Fibroblast of skin of left biceps (primary cell): ENCODE results near the gene PRSS56.

ENCODE experiments used
- DNase-seq, 2 experiments: peaks; one replicate each; pipeline ENCODE4 v3.0.0-alpha.2; 2013; ENCODE audit warnings: low read depth in 2 of 2

PRSS56 gene

GRCh38 chr2:232502511-232502910, 17.7 kb upstream of the PRSS56 start:
- no peak for DNase-seq

GRCh38 chr2:232502911-232503808, 17.0 kb upstream of the PRSS56 start:
- no peak for DNase-seq

GRCh38 chr2:232503809-232504323, 16.3 kb upstream of the PRSS56 start:
- no peak for DNase-seq

- DNase-seq = no peak
Observed at GRCh38 chr2:232504438-232504837, 15.8 kb upstream of the PRSS56 start.

- DNase-seq = no peak
Observed at GRCh38 chr2:232505856-232506255, 14.3 kb upstream of the PRSS56 start.

- no peak for DNase-seq
Observed at GRCh38 chr2:232506709-232507108, 13.5 kb upstream of the PRSS56 start.

GRCh38 chr2:232508251-232508650, 11.9 kb upstream of the PRSS56 start:
- no peak for DNase-seq

- no peak for DNase-seq
Observed at GRCh38 chr2:232511336-232511890, 8.8 kb upstream of the PRSS56 start.

GRCh38 chr2:232512602-232513001, 7.6 kb upstream of the PRSS56 start:
- no peak for DNase-seq

- no peak for DNase-seq
Observed at GRCh38 chr2:232513353-232513752, 6.8 kb upstream of the PRSS56 start.

GRCh38 chr2:232515639-232516038, 4.5 kb upstream of the PRSS56 start:
- no peak for DNase-seq

GRCh38 chr2:232516551-232516950, 3.6 kb upstream of the PRSS56 start:
- DNase-seq = no peak

- no peak for DNase-seq
Observed at GRCh38 chr2:232518844-232519243, 1.3 kb upstream of the PRSS56 start.

- no peak for DNase-seq
Observed at GRCh38 chr2:232520489-232520888, 301 bp downstream of the PRSS56 start.

- DNase-seq = no peak
Observed at GRCh38 chr2:232521098-232521497, 910 bp downstream of the PRSS56 start.

GRCh38 chr2:232521959-232522622, 1.9 kb downstream of the PRSS56 start:
- DNase-seq = no peak

GRCh38 chr2:232522623-232523401, 2.6 kb downstream of the PRSS56 start:
- DNase-seq = no peak

GRCh38 chr2:232523402-232523681, 3.2 kb downstream of the PRSS56 start:
- no peak for DNase-seq

GRCh38 chr2:232523682-232524597, 3.8 kb downstream of the PRSS56 start:
- no peak for DNase-seq

- no peak for DNase-seq
Observed at GRCh38 chr2:232524771-232525170, 4.6 kb downstream of the PRSS56 start.

- no peak for DNase-seq
Observed at GRCh38 chr2:232525199-232525598, 5.0 kb downstream of the PRSS56 start.
